HepG2 (cell line): ENCODE results near the gene CCK. TPM values are rescaled to one million over a fixed set of nuclear protein-coding genes. Genes with fewer than 3 reads are reported as not detected.

Experiments
- ATAC-seq: fragments of 200-7000 bp; cut with Tn5 transposase; 3 replicates; pipeline ENCODE4 v1.9.1; 2020; ENCODE audit warnings: mild to moderate bottlenecking, moderate library complexity
- BruUV-seq: library from RNA; stranded (reverse); fragments of 400-500 nt; replicated peaks from 2 replicates; lab custom pipeline; 2021; lab: Mats Ljungman, UMichigan
- CTCF ChIA-PET: fragments of 300-600 bp; formaldehyde crosslinking; extraction: SDS; loops from one replicate; lab custom pipeline; 2021; ENCODE audit warnings: low total read pairs, inconsistent platforms, low intra/inter-chr PET ratio; lab: Yijun Ruan, JAX
- POLR2A ChIA-PET: fragments of 350-600 bp; sonication (Branson Sonifier 250); formaldehyde crosslinking; loops from one replicate; lab custom pipeline; 2020; ENCODE audit warnings: antibody characterized with exemption, inconsistent platforms; lab: Yijun Ruan, JAX
- DNase-seq: peaks from one replicate; pipeline ENCODE4 v3.0.0-alpha.2; 2015; ENCODE audit warnings: low spot score
- FAIRE-seq: peaks from 3 replicates; lab custom pipeline; 2011; peaks lifted over from hg19 to GRCh38; lab: Jason Lieb, UNC
- H2AFZ ChIP-seq: one replicate; pipeline ENCODE4 v1.6.1; 2011; ENCODE audit warnings: low read length, inconsistent platforms
- H3K27ac ChIP-seq: fragments of 300-600 bp; 3 replicates; pipeline ENCODE4 v1.8.0; 2011; ENCODE audit warnings: mixed run types, mild to moderate bottlenecking, mixed read lengths, low read length, inconsistent platforms; ENCODE audit not compliant: insufficient read depth; ENCODE audit errors: extremely low read length
- H3K27me3 ChIP-seq, 2 experiments: fragments of 200-600 bp in 1 of 2; 2 replicates in 1 of 2; 3 replicates in 1 of 2; pipeline versions ENCODE4 v1.6.0 to v1.8.0; 2011; ENCODE audit warnings: low read length in 2 of 2, mild to moderate bottlenecking in 2 of 2, moderate library complexity in 2 of 2, inconsistent platforms in 1 of 2; ENCODE audit not compliant: insufficient read depth in 2 of 2, control insufficient read depth in 1 of 2
- H3K36me3 ChIP-seq, 2 experiments: fragments of 200-600 bp in 1 of 2; replicated peaks in 1 of 2; 2 replicates in 1 of 2; 3 replicates in 1 of 2; pipeline versions ENCODE4 v1.5.1 to v1.8.0; 2011; ENCODE audit warnings: low read length in 2 of 2, inconsistent platforms in 1 of 2; ENCODE audit not compliant: insufficient read depth in 2 of 2, control insufficient read depth in 1 of 2
- H3K4me1 ChIP-seq: 2 replicates; pipeline ENCODE4 v1.5.1; 2012; ENCODE audit warnings: low read length, inconsistent platforms; ENCODE audit not compliant: insufficient read depth
- H3K4me2 ChIP-seq: 2 replicates; pipeline ENCODE4 v1.6.0; 2011; ENCODE audit warnings: low read depth, low read length, inconsistent platforms
- H3K4me3 ChIP-seq, 3 experiments: fragments of 200-600 bp in 1 of 3; sonication (generic), shearing (Covaris generic) in 1 of 3; replicated peaks in 1 of 3; 2 replicates each; pipeline ENCODE4 v1.5.1; 2011 to 2016; ENCODE audit warnings: low read length in 3 of 3, inconsistent platforms in 2 of 3, low read depth in 2 of 3, mild to moderate bottlenecking in 2 of 3, control low read depth in 1 of 3, mixed read lengths in 1 of 3; ENCODE audit not compliant: insufficient read depth in 1 of 3
- H3K79me2 ChIP-seq: one replicate; pipeline ENCODE4 v1.6.1; 2011; ENCODE audit warnings: low read length, inconsistent platforms; ENCODE audit not compliant: insufficient read depth
- H3K9ac ChIP-seq: 2 replicates; pipeline ENCODE4 v1.6.0; 2011; ENCODE audit warnings: mild to moderate bottlenecking, low read depth, low read length, inconsistent platforms; ENCODE audit not compliant: insufficient read depth
- H3K9me3 ChIP-seq: 2 replicates; pipeline ENCODE4 v1.5.1; 2012; ENCODE audit warnings: mild to moderate bottlenecking, low read length
- H4K20me1 ChIP-seq: 2 replicates; pipeline ENCODE4 v1.6.0; 2011; ENCODE audit warnings: inconsistent platforms, mild to moderate bottlenecking, low read length, moderate library complexity; ENCODE audit not compliant: insufficient read depth
- BHLHE40 ChIP-seq: IDR thresholded peaks from 2 replicates; pipeline ENCODE4 v1.6.1; 2011; ENCODE audit warnings: low read length, improper control_type of control experiment
- DDIT3 ChIP-seq: sonication (generic); formaldehyde crosslinking; IDR thresholded peaks from 2 replicates; pipeline ENCODE4 v1.4.0; 2020; ENCODE audit warnings: mild to moderate bottlenecking, missing genetic modification reagents
- GLI4 ChIP-seq: sonication (generic); formaldehyde crosslinking; IDR thresholded peaks from 2 replicates; pipeline ENCODE4 v1.5.1; 2020; ENCODE audit warnings: missing genetic modification reagents, mild to moderate bottlenecking, moderate library complexity, borderline replicate concordance
- HNRNPLL ChIP-seq: fragments of 200-400 bp; formaldehyde crosslinking; IDR thresholded peaks from 2 replicates; pipeline ENCODE4 v1.6.1; 2017; ENCODE audit warnings: mild to moderate bottlenecking, low read depth, low read length; ENCODE audit not compliant: poor library complexity, severe bottlenecking
- HOXA5 ChIP-seq: sonication (generic); formaldehyde crosslinking; IDR thresholded peaks from 2 replicates; pipeline ENCODE4 v1.4.0; 2020; ENCODE audit warnings: missing genetic modification reagents
- KLF16 ChIP-seq, 2 experiments: sonication (generic) in 1 of 2; formaldehyde crosslinking in 1 of 2; IDR thresholded peaks; 2 replicates each; pipeline versions ENCODE4 v1.6.1 to v1.8.0; 2016 to 2023; ENCODE audit warnings: missing genetic modification reagents in 2 of 2, missing compliant biosample characterization in 1 of 2
- MEF2D ChIP-seq: sonication (generic); formaldehyde crosslinking; IDR thresholded peaks from 2 replicates; pipeline ENCODE4 v1.5.1; 2020; ENCODE audit warnings: mild to moderate bottlenecking, missing genetic modification reagents
- NFIB ChIP-seq: sonication (generic); formaldehyde crosslinking; IDR thresholded peaks from 2 replicates; pipeline ENCODE4 v1.9.0; 2021; ENCODE audit warnings: missing genetic modification reagents, mild to moderate bottlenecking, borderline replicate concordance
- NKX3-1 ChIP-seq: sonication (generic); formaldehyde crosslinking; IDR thresholded peaks from 2 replicates; pipeline ENCODE4 v1.5.0; 2020; ENCODE audit warnings: missing genetic modification reagents
- NR1H2 ChIP-seq: sonication (generic); formaldehyde crosslinking; IDR thresholded peaks from 2 replicates; pipeline ENCODE4 v1.8.1; 2022; ENCODE audit warnings: low read depth, missing genetic modification reagents, borderline replicate concordance
- RAD21 ChIP-seq: fragments of 450-650 bp; formaldehyde crosslinking; IDR thresholded peaks from 2 replicates; pipeline ENCODE4 v1.5.0; 2020; ENCODE audit warnings: mild to moderate bottlenecking
- RFX3 ChIP-seq: IDR thresholded peaks from 2 replicates; pipeline ENCODE4 v1.6.1; 2016; ENCODE audit warnings: missing biosample characterization, missing genetic modification reagents
- TAF1 ChIP-seq: sonication (generic); formaldehyde crosslinking; IDR thresholded peaks from 2 replicates; pipeline ENCODE4 v1.4.0; 2020; ENCODE audit warnings: missing genetic modification reagents
- TFDP2 ChIP-seq: sonication (generic); formaldehyde crosslinking; IDR thresholded peaks from 2 replicates; pipeline ENCODE4 v1.4.0; 2020; ENCODE audit warnings: missing genetic modification reagents
- ZBTB42 ChIP-seq: sonication (generic); formaldehyde crosslinking; IDR thresholded peaks from 2 replicates; pipeline ENCODE4 v1.5.0; 2020; ENCODE audit warnings: mild to moderate bottlenecking, missing genetic modification reagents
- ZNF276 ChIP-seq: sonication (generic); formaldehyde crosslinking; IDR thresholded peaks from 2 replicates; pipeline ENCODE4 v1.4.0; 2020; ENCODE audit warnings: mild to moderate bottlenecking, low read depth, missing genetic modification reagents
- ZNF326 ChIP-seq: sonication (generic); formaldehyde crosslinking; IDR thresholded peaks from 2 replicates; pipeline ENCODE4 v1.4.0; 2020; ENCODE audit warnings: missing genetic modification reagents, borderline replicate concordance
- ZNF33B ChIP-seq: sonication (generic); formaldehyde crosslinking; IDR thresholded peaks from 2 replicates; pipeline ENCODE4 v1.5.1; 2020; ENCODE audit warnings: mild to moderate bottlenecking, missing genetic modification reagents
- ZNF44 ChIP-seq: sonication (generic); formaldehyde crosslinking; IDR thresholded peaks from 2 replicates; pipeline ENCODE4 v1.5.1; 2020; ENCODE audit warnings: mild to moderate bottlenecking, missing genetic modification reagents
- ZNF513 ChIP-seq: sonication (generic); formaldehyde crosslinking; conservative IDR thresholded peaks from 2 replicates; pipeline ENCODE4 v1.5.0; 2020; ENCODE audit warnings: missing genetic modification reagents
- WGBS: methylation state at CpG from one replicate; pipeline ENCODE4 v1.1.6; 2017; ENCODE audit warnings: low lambda C conversion rate; 5-methylcytosine and 5-hydroxymethylcytosine counted together
- in situ Hi-C: cut with HindIII; loops from 2 replicates; pipeline ENCODE4 v1.10.0; 2017; ENCODE audit warnings: low pct_unique_long_range_greater_than_20kb; ENCODE audit not compliant: extremely low pct_ligation_motif_present
- intact Hi-C: fragments of 100-400 bp; cut with micrococcal nuclease; formaldehyde crosslinking; loops from one replicate; pipeline ENCODE4 v1.10.0; 2022; ENCODE audit not compliant: unreplicated experiment
- polyA plus RNA-seq, 8 experiments: library from polyadenylated mRNA; depleted of rRNA in 3 of 8; stranded (reverse) in 7 of 8; unstranded in 1 of 8; fragments of >200 nt; fragmentation: Illumina TruSeq in 4 of 8; extraction: Trizol in 4 of 8; gene quantifications; 2 replicates each; pipeline versions ENCODE4 v1.2.1 to v1.2.3, GENCODE V29; 2011 to 2016; ENCODE audit warnings: low read depth in 4 of 8, missing spikeins in 1 of 8, mixed read lengths in 1 of 8; ENCODE audit not compliant: insufficient read depth in 1 of 8
- total RNA-seq, 5 experiments: library from RNA; depleted of rRNA; stranded (reverse); fragments of >200 nt; fragmentation: Illumina TruSeq; extraction: Trizol; gene quantifications; 2 replicates each; pipeline ENCODE4 v1.2.3, GENCODE V29; 2016; ENCODE audit warnings: low read depth in 1 of 5

Gene CCK
- total and polyA plus RNA-seq, 2 of the 13 experiments (the other 11 are each of a cell fraction or from before 2014, with no cell fraction given) = not detected

- no peak for TF ChIP-seq ZNF276
- TF ChIP-seq NKX3-1 (CRISPR knock-in tag) = no peak
- TF ChIP-seq ZNF33B (CRISPR knock-in tag) = no peak
- no peak for TF ChIP-seq TAF1 (CRISPR knock-in tag)
- TF ChIP-seq HOXA5 (CRISPR knock-in tag) = no peak
Observed at GRCh38 chr3:42235532-42235931, 30.5 kb downstream of the CCK start (continued).

GRCh38 chr3:42230860-42231259 is 35.1 kb downstream of the CCK start:
- in situ Hi-C loops (loop anchor here (25.0 kb wide), 1 partner anchor 606 kb away; no protein-coding TSS in a partner anchor), intact Hi-C loops (loop anchor here (1.0 to 2.0 kb wide), 2 partner anchors 212 to 316 kb away; no protein-coding TSS in a partner anchor)
- BruUV-seq = no TSS peak
- WGBS = 41% methylated on average over 5 of the region's 5 CpGs
- no peak overlapping the region for H2AFZ ChIP-seq
- peaks cover 0 to 12% of the 10 kb centered on the region in 2 experiments; a peak in 1 of 5 replicates for H3K27me3 ChIP-seq
- POLR2A ChIA-PET = no interaction called here
- CTCF ChIA-PET = interaction anchor here (1.9 to 2.9 kb wide), 4 partner anchors 213 to 600 kb away, joined by 4 to 25 read pairs (median 10); no protein-coding TSS in a partner anchor
- H3K36me3 ChIP-seq = no peaks in the 10 kb centered on the region
- H3K9me3 ChIP-seq = no peaks in the 10 kb centered on the region
- H3K79me2 ChIP-seq = no peaks in the 10 kb centered on the region
- no peak overlapping the region for H3K27ac ChIP-seq
- H3K4me2 ChIP-seq = no peak overlapping the region
- H4K20me1 ChIP-seq = no peaks in the 10 kb centered on the region
- FAIRE-seq (no peak), ATAC-seq (no peak), DNase-seq (no peak)
- H3K4me3 ChIP-seq = no peak overlapping the region
- no peak overlapping the region for H3K9ac ChIP-seq
- peaks cover 12% of the 10 kb centered on the region for H3K4me1 ChIP-seq
- TF ChIP-seq ZBTB42 (CRISPR knock-in tag) (no peak), ZNF513 (CRISPR knock-in tag) (no peak), MEF2D (no peak), RFX3 (CRISPR knock-in tag) (no peak), TFDP2 (CRISPR knock-in tag) (no peak), ZNF326 (CRISPR knock-in tag) (no peak), NR1H2 (no peak), DDIT3 (CRISPR knock-in tag) (no peak), HNRNPLL (no peak), RAD21 (no peak), BHLHE40 (no peak), GLI4 (CRISPR knock-in tag) (no peak), NFIB (CRISPR knock-in tag) (no peak), KLF16 (CRISPR knock-in tag; IDR thresholded peaks at IDR 0.05) (no peak), ZNF44 (CRISPR knock-in tag) (no peak)
- TF ChIP-seq, all 625 proteins: peak for 0
